Mesothelial cell of epicardium (in vitro differentiated cells): ENCODE measurements around the gene RPS25. TPM values are rescaled to one million over a fixed set of nuclear protein-coding genes. Genes with fewer than 3 reads are reported as not detected.

ENCODE experiments used
- DNase-seq, 2 experiments: peaks; one replicate each; pipeline ENCODE4 v3.0.0; 2021; ENCODE audit warnings: low spot score in 2 of 2; ENCODE audit not compliant: unreplicated experiment in 2 of 2
- H3K27ac Mint-ChIP-seq: 2 replicates; pipeline ENCODE4 v1.8.0; 2021; ENCODE audit warnings: mixed read lengths
- H3K27me3 Mint-ChIP-seq: 2 replicates; pipeline ENCODE4 v1.8.0; 2021; ENCODE audit warnings: low read depth, mixed read lengths
- H3K36me3 Mint-ChIP-seq: 2 replicates; pipeline ENCODE4 v1.8.0; 2021; ENCODE audit warnings: mixed read lengths
- H3K4me1 Mint-ChIP-seq: 2 replicates; pipeline ENCODE4 v1.8.0; 2021; ENCODE audit warnings: mixed read lengths
- H3K4me3 Mint-ChIP-seq: 2 replicates; pipeline ENCODE4 v1.8.0; 2021; ENCODE audit warnings: mild to moderate bottlenecking, moderate library complexity, mixed read lengths
- H3K9me3 Mint-ChIP-seq: 2 replicates; pipeline ENCODE4 v1.8.0; 2021; ENCODE audit warnings: mixed read lengths
- total RNA-seq: library from RNA; stranded (reverse); gene quantifications from 3 replicates; pipeline ENCODE4 v1.2.1, GENCODE V29; 2021
- TF ChIP-seq, protein P1 (sequence below): fragments of 200-600 bp; sonication (generic); IDR thresholded peaks from one replicate; pipeline ENCODE4 v1.5.0; 2021; ENCODE audit warnings: antibody characterized with exemption; ENCODE audit not compliant: unreplicated experiment

RPS25 gene
- total RNA-seq, 1 donor from 2014 or later: 1,201 TPM

GRCh38 chr11:119051440-119052162 lies 33.5 kb upstream of the RPS25 start:
- DNase-seq: no peak
- Mint-ChIP-seq H3K36me3 (peaks cover 39% of the 10 kb centered on the region), H3K4me1 (peaks cover 8% of the 10 kb centered on the region), H3K4me3 (no peak overlapping the region), H3K27ac (no peak overlapping the region), H3K9me3 (no peaks in the 10 kb centered on the region), H3K27me3 (no peaks in the 10 kb centered on the region)
- TF ChIP-seq, protein P1, sequence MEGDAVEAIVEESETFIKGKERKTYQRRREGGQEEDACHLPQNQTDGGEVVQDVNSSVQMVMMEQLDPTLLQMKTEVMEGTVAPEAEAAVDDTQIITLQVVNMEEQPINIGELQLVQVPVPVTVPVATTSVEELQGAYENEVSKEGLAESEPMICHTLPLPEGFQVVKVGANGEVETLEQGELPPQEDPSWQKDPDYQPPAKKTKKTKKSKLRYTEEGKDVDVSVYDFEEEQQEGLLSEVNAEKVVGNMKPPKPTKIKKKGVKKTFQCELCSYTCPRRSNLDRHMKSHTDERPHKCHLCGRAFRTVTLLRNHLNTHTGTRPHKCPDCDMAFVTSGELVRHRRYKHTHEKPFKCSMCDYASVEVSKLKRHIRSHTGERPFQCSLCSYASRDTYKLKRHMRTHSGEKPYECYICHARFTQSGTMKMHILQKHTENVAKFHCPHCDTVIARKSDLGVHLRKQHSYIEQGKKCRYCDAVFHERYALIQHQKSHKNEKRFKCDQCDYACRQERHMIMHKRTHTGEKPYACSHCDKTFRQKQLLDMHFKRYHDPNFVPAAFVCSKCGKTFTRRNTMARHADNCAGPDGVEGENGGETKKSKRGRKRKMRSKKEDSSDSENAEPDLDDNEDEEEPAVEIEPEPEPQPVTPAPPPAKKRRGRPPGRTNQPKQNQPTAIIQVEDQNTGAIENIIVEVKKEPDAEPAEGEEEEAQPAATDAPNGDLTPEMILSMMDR: no peak

- Mint-ChIP-seq H3K4me1 (no peaks in the 10 kb centered on the region), H3K9me3 (no peaks in the 10 kb centered on the region), H3K36me3 (peaks cover 48% of the 10 kb centered on the region), H3K4me3 (no peak overlapping the region), H3K27ac (no peak overlapping the region), H3K27me3 (no peaks in the 10 kb centered on the region)
- TF ChIP-seq, protein P1: no peak
- no peak for DNase-seq
These were observed 30.9 kb upstream of the RPS25 start for GRCh38 chr11:119049081-119049480.

DNA sequence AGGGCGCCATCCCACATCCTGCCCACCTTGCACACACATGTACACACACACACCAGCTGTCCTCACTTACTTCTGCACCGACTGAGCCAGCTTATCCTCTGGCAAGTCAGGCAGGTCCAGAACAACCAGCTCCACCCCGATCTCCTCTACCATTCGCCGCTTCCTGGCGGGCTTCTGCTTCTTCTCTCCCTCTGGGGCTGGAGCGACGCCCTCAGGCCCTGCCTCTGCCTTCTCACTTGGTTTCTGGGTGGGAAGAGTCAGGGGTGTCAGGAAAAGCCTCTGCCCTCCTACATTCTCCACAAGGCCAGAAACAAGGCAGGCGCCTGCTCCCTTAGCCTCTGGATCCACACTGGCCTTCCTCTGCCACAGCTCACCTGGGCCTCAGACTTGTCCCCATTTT lies 30.5 kb upstream of the RPS25 start:
- H3K9me3 Mint-ChIP-seq: no peaks in the 10 kb centered on the region
- peaks cover 48% of the 10 kb centered on the region for H3K36me3 Mint-ChIP-seq
- no peaks in the 10 kb centered on the region for H3K27me3 Mint-ChIP-seq
- H3K27ac Mint-ChIP-seq: no peak overlapping the region
- no peaks in the 10 kb centered on the region for H3K4me1 Mint-ChIP-seq
- H3K4me3 Mint-ChIP-seq: no peak overlapping the region
- DNase-seq: no peak
- TF ChIP-seq, protein P1: no peak

- H3K4me3 Mint-ChIP-seq: no peak overlapping the region
- TF ChIP-seq, protein P1: no peak
- no peak overlapping the region for H3K27ac Mint-ChIP-seq
- H3K4me1 Mint-ChIP-seq: no peaks in the 10 kb centered on the region
- DNase-seq: no peak
- H3K36me3 Mint-ChIP-seq: peaks cover 38% of the 10 kb centered on the region
- H3K27me3 Mint-ChIP-seq: no peaks in the 10 kb centered on the region
- H3K9me3 Mint-ChIP-seq: no peaks in the 10 kb centered on the region
These were observed 29.1 kb upstream of the RPS25 start for GRCh38 chr11:119047205-119047604.

DNA sequence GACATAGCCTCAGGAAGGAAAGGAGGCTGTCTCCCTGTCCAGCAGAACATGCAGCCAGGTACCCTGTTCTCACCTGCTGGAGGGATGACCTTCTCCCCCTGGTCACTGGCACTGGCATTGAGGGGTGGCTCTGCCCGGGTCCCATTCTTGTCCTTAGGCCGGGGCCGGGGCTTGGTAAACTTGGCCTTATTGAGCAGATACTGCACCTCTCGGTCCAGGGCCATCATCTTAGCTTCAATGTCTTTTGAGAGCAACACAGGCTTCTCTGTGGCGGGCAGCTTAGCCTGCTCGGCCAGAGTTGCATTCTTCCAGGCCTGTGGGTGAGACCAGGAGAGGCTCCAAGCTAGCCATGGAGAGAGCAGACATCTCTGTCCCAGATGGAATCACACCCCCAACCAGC lies 28.3 kb upstream of the RPS25 start:
- Mint-ChIP-seq H3K4me3 (no peak overlapping the region), H3K27ac (no peak overlapping the region), H3K36me3 (peaks cover 33% of the 10 kb centered on the region), H3K27me3 (no peaks in the 10 kb centered on the region), H3K9me3 (no peaks in the 10 kb centered on the region), H3K4me1 (no peaks in the 10 kb centered on the region)
- TF ChIP-seq, protein P1: no peak
- DNase-seq: no peak
